B cell (primary cell): ENCODE measurements around the gene KIAA1217. TPM values are rescaled to one million over a fixed set of nuclear protein-coding genes. Genes with fewer than 3 reads are reported as not detected.

Experiments
- ATAC-seq: fragments of 200-7000 bp; cut with Tn5 transposase; one replicate; pipeline ENCODE4 v1.10.0; 2021; ENCODE audit warnings: low read depth, mild to moderate bottlenecking, moderate number of reproducible peaks, moderate library complexity
- CTCF ChIA-PET: fragments of 350-600 bp; sonication (Branson Sonifier 250); formaldehyde crosslinking; loops from one replicate; lab custom pipeline; 2021; ENCODE audit warnings: antibody characterized with exemption, inconsistent platforms; lab: Charles Lee
- POLR2A ChIA-PET: fragments of 350-600 bp; sonication (Branson Sonifier 250); formaldehyde crosslinking; loops from one replicate; lab custom pipeline; 2021; ENCODE audit warnings: antibody characterized with exemption; lab: Charles Lee
- DNase-seq: peaks from one replicate; pipeline ENCODE4 v3.0.0; 2013
- H2AFZ ChIP-seq: 2 replicates; pipeline ENCODE4 v1.6.1; 2012; ENCODE audit warnings: mild to moderate bottlenecking, low read depth, low read length; ENCODE audit not compliant: insufficient read depth, poor library complexity, severe bottlenecking
- H3K27ac ChIP-seq, 2 donors: 1 replicate in 1 of 2; 2 replicates in 1 of 2; pipeline ENCODE4 v1.5.1; 2012 to 2013; ENCODE audit warnings: low read length in 2 of 2, mild to moderate bottlenecking in 2 of 2, moderate library complexity in 1 of 2
- H3K27me3 ChIP-seq, 4 experiments: fragments of 200-600 bp in 1 of 4; sonication (generic) in 1 of 4; replicated peaks in 1 of 4; 1 replicate in 2 of 4; 2 replicates in 2 of 4; pipeline versions ENCODE4 v1.6.1 to v1.7.0; 2013 to 2016; ENCODE audit warnings: low read length in 3 of 4, mild to moderate bottlenecking in 2 of 4, mixed read lengths in 1 of 4, moderate library complexity in 1 of 4; ENCODE audit not compliant: insufficient read depth in 4 of 4, control insufficient read depth in 3 of 4; ENCODE audit errors: control extremely low read depth in 1 of 4
- H3K36me3 ChIP-seq, 2 experiments: replicated peaks in 1 of 2; 1 replicate in 1 of 2; 2 replicates in 1 of 2; pipeline versions ENCODE4 v1.6.1 to v1.7.1; 2013; ENCODE audit warnings: low read length in 1 of 2; ENCODE audit not compliant: insufficient read depth in 2 of 2, control insufficient read depth in 1 of 2; ENCODE audit errors: control extremely low read depth in 1 of 2, extremely low read depth in 1 of 2
- H3K4me1 ChIP-seq, 2 donors: fragments of 200-600 bp in 1 of 2; sonication (generic) in 1 of 2; 1 replicate in 1 of 2; 2 replicates in 1 of 2; pipeline versions ENCODE4 v1.5.1 to v1.6.1; 2013 to 2017; ENCODE audit warnings: low read length in 2 of 2; ENCODE audit not compliant: control insufficient read depth in 2 of 2, insufficient read depth in 2 of 2
- H3K4me2 ChIP-seq: replicated peaks from 2 replicates; pipeline ENCODE3; 2012; ENCODE audit warnings: mild to moderate bottlenecking, low read depth, low read length; ENCODE audit not compliant: poor library complexity, severe bottlenecking
- H3K4me3 ChIP-seq, 5 experiments: fragments of 200-600 bp in 1 of 5; sonication (generic) in 1 of 5; 1 replicate in 3 of 5; 2 replicates in 2 of 5; pipeline versions ENCODE4 v1.5.1 to v1.7.0; 2011 to 2016; ENCODE audit warnings: low read length in 4 of 5, mild to moderate bottlenecking in 4 of 5, low read depth in 2 of 5, control low read depth in 1 of 5, moderate library complexity in 1 of 5; ENCODE audit not compliant: insufficient read depth in 1 of 5; ENCODE audit errors: control extremely low read depth in 1 of 5, extremely low read depth in 1 of 5
- H3K79me2 ChIP-seq: fragments of 200-600 bp; sonication (generic); one replicate; pipeline ENCODE4 v1.6.0; 2016; ENCODE audit warnings: low read length; ENCODE audit not compliant: control insufficient read depth, insufficient read depth
- H3K9ac ChIP-seq: fragments of 200-600 bp; sonication (generic); 2 replicates; pipeline ENCODE4 v1.6.1; 2017; ENCODE audit warnings: mild to moderate bottlenecking, low read length, moderate library complexity
- H3K9me3 ChIP-seq, 3 donors: one replicate each; pipeline versions ENCODE4 v1.6.1 to v1.7.1; 2013; ENCODE audit warnings: low read length in 2 of 3; ENCODE audit not compliant: control insufficient read depth in 2 of 3, insufficient read depth in 1 of 3; ENCODE audit errors: control extremely low read depth in 1 of 3
- H4K20me1 ChIP-seq: 2 replicates; pipeline ENCODE4 v1.6.0; 2012; ENCODE audit warnings: mild to moderate bottlenecking, low read length; ENCODE audit not compliant: insufficient read depth, control insufficient read depth, poor library complexity, severe bottlenecking
- H3K27ac Mint-ChIP-seq: one replicate; pipeline ENCODE4 v1.8.0; 2021; ENCODE audit warnings: mixed read lengths
- H3K27me3 Mint-ChIP-seq: one replicate; pipeline ENCODE4 v1.8.0; 2021; ENCODE audit warnings: mixed read lengths
- H3K4me1 Mint-ChIP-seq: one replicate; pipeline ENCODE4 v1.8.0; 2021; ENCODE audit warnings: mixed read lengths
- H3K4me3 Mint-ChIP-seq: one replicate; pipeline ENCODE4 v1.8.0; 2021; ENCODE audit warnings: mixed read lengths
- H3K9me3 Mint-ChIP-seq: one replicate; pipeline ENCODE4 v1.8.0; 2022; ENCODE audit warnings: mixed read lengths; ENCODE audit not compliant: insufficient read depth
- EZH2 ChIP-seq: IDR thresholded peaks from 2 replicates; pipeline ENCODE4 v1.6.1; 2012; ENCODE audit warnings: borderline replicate concordance, low read depth, mild to moderate bottlenecking, moderate library complexity, low read length; ENCODE audit not compliant: insufficient read depth, poor library complexity, severe bottlenecking
- WGBS: methylation state at CpG from one replicate; pipeline ENCODE4 v1.1.5; 2013; ENCODE audit warnings: missing lambda C conversion rate; ENCODE audit not compliant: insufficient coverage; 5-methylcytosine and 5-hydroxymethylcytosine counted together
- intact Hi-C: fragments of 100-400 bp; cut with micrococcal nuclease; formaldehyde crosslinking; loops from one replicate; pipeline ENCODE4 v1.10.0; 2022
- polyA plus RNA-seq: library from polyadenylated mRNA; depleted of rRNA; stranded (reverse); fragments of >200 nt; gene quantifications from 2 replicates; pipeline ENCODE4 v1.2.3, GENCODE V29; 2012
- total RNA-seq, 2 donors: library from RNA; stranded (reverse); fragments of 120-200 nt in 1 of 2; gene quantifications; 1 replicate in 1 of 2; 2 replicates in 1 of 2; pipeline versions ENCODE4 v1.2.3 to v1.2.4, GENCODE V29; 2013 to 2022
- TF ChIP-seq, protein P1 (sequence below): fragments of 200-600 bp; IDR thresholded peaks from one replicate; pipeline ENCODE4 v1.8.0; 2022; ENCODE audit warnings: antibody characterized with exemption, mild to moderate bottlenecking

The KIAA1217 gene
- total and polyA plus RNA-seq, 2 donors (not counting 1 experiment from before 2014, with no cell fraction given) = 0.67 TPM; not detected in 1

DNA sequence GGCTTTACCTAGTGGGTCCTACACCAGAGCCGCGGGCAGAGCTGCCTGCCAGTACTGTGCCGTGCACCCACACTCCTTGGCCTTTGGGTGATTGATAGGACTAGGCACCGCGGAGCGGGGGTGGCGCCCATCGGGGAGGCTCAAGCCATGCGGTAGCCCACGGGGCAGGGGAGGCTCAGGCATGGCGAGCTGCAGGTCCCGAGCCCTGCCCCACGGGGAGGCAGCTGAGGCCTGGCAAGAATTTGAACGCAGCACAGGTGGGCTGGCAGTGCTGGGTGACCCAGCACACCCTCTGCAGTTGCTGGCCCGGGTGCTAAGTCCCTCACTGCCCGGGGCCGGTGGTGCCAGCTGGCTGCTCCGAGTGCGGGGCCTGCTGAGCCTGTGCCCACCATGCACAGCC, 32.3 kb upstream of the KIAA1217 start:
- Histone ChIP-seq H3K4me2 (no peak overlapping the region), H3K27ac (no peak overlapping the region), H4K20me1 (no peaks in the 10 kb centered on the region), H3K9me3 (peaks cover 0 to 14% (median 0%) of the 10 kb centered on the region in 3 donors), H3K4me3 (no peak overlapping the region), H3K79me2 (no peaks in the 10 kb centered on the region), H3K36me3 (no peaks in the 10 kb centered on the region), H2AFZ (no peak overlapping the region), H3K4me1 (no peaks in the 10 kb centered on the region), H3K9ac (no peak overlapping the region), H3K27me3 (no peaks in the 10 kb centered on the region)
- no peak for TF ChIP-seq EZH2
- TF ChIP-seq, protein P1, sequence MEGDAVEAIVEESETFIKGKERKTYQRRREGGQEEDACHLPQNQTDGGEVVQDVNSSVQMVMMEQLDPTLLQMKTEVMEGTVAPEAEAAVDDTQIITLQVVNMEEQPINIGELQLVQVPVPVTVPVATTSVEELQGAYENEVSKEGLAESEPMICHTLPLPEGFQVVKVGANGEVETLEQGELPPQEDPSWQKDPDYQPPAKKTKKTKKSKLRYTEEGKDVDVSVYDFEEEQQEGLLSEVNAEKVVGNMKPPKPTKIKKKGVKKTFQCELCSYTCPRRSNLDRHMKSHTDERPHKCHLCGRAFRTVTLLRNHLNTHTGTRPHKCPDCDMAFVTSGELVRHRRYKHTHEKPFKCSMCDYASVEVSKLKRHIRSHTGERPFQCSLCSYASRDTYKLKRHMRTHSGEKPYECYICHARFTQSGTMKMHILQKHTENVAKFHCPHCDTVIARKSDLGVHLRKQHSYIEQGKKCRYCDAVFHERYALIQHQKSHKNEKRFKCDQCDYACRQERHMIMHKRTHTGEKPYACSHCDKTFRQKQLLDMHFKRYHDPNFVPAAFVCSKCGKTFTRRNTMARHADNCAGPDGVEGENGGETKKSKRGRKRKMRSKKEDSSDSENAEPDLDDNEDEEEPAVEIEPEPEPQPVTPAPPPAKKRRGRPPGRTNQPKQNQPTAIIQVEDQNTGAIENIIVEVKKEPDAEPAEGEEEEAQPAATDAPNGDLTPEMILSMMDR = no peak
- intact Hi-C loops = no loop called here
- Mint-ChIP-seq H3K4me1 (no peaks in the 10 kb centered on the region), H3K4me3 (no peak overlapping the region), H3K27me3 (peaks cover 3% of the 10 kb centered on the region), H3K9me3 (peaks cover 3% of the 10 kb centered on the region), H3K27ac (no peak overlapping the region)
- ATAC-seq = no peak
- ChIA-PET POLR2A (no interaction called here), CTCF (no interaction called here)
- DNase-seq = no peak
- WGBS = 81% methylated on average over 18 of the region's 19 CpGs

DNA sequence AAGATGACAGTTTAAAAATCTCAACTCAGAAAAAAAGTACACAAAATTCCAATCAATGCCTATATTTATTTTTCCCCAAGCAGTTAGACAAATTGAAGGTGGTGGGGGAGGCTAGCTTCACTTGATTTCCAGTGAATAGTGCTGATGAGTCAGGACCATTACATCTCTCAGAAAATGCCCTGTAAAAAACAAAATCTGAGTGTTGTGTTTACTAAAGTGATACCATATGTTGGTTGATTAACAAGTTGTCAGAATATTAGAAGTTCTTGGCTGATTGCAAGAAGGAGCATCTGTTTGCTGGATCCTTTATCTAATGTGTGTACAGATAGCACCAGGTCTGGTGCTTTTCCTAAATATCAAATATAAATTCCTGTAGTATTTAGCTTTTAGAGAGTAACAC, 31.3 kb upstream of the KIAA1217 start:
- H3K9me3 Mint-ChIP-seq = peaks cover 3% of the 10 kb centered on the region
- H3K27ac Mint-ChIP-seq = no peak overlapping the region
- Histone ChIP-seq H4K20me1 (no peaks in the 10 kb centered on the region), H3K27ac (no peak overlapping the region), H3K4me3 (no peak overlapping the region), H3K79me2 (no peaks in the 10 kb centered on the region), H3K4me2 (no peak overlapping the region), H3K4me1 (no peaks in the 10 kb centered on the region), H3K27me3 (no peaks in the 10 kb centered on the region), H3K9me3 (peaks cover 0 to 14% (median 0%) of the 10 kb centered on the region in 3 donors), H3K9ac (no peak overlapping the region), H2AFZ (no peak overlapping the region), H3K36me3 (no peaks in the 10 kb centered on the region)
- H3K4me3 Mint-ChIP-seq = no peak overlapping the region
- H3K27me3 Mint-ChIP-seq = peaks cover 3% of the 10 kb centered on the region
- TF ChIP-seq EZH2 = no peak
- TF ChIP-seq, protein P1 = no peak
- no peaks in the 10 kb centered on the region for H3K4me1 Mint-ChIP-seq
- ChIA-PET POLR2A (no interaction called here), CTCF (no interaction called here)
- DNase-seq = no peak
- intact Hi-C loops = no loop called here
- ATAC-seq = no peak
